K562 (cell line): Measurements from ENCODE around the gene RIMS3. TPM values are rescaled to one million over a fixed set of nuclear protein-coding genes. Genes with fewer than 3 reads are reported as not detected.

Experiments used
- ARID2 ChIP-seq: fragments of 450-650 bp; IDR thresholded peaks from 2 replicates; pipeline ENCODE4 v1.6.1; 2017; ENCODE audit warnings: antibody characterized with exemption, mild to moderate bottlenecking
- BHLHE40 ChIP-seq: IDR thresholded peaks from 2 replicates; pipeline ENCODE4 v1.6.1; 2011; ENCODE audit warnings: low read length, improper control_type of control experiment
- CGGBP1 ChIP-seq: fragments of 250-450 bp; sonication (Bioruptor Pico); IDR thresholded peaks from 2 replicates; pipeline ENCODE4 v1.9.0; 2021; ENCODE audit warnings: mild to moderate bottlenecking
- CHD4 ChIP-seq: fragments of 200-600 bp; sonication (generic); IDR thresholded peaks from 3 replicates; pipeline ENCODE4 v1.6.1; 2012; ENCODE audit warnings: low read depth, mild to moderate bottlenecking, mixed read lengths, low read length, inconsistent platforms; ENCODE audit not compliant: insufficient read depth, insufficient replicate concordance, poor library complexity, severe bottlenecking
- ELF4 ChIP-seq: fragments of 450-650 bp; formaldehyde crosslinking; IDR thresholded peaks from 2 replicates; pipeline ENCODE4 v1.4.0; 2022; ENCODE audit warnings: missing genetic modification characterization
- KAT2B ChIP-seq: IDR thresholded peaks from one replicate; pipeline ENCODE4 v1.6.1; 2012; ENCODE audit warnings: low read depth, mild to moderate bottlenecking, control low read depth, inconsistent platforms, low read length, moderate library complexity
- KLF6 ChIP-seq: fragments of 250-450 bp; sonication (Bioruptor Pico); IDR thresholded peaks from 2 replicates; pipeline ENCODE4 v1.4.0; 2020; ENCODE audit warnings: mild to moderate bottlenecking, moderate library complexity, borderline replicate concordance
- LARP7 ChIP-seq: fragments of 450-650 bp; IDR thresholded peaks from 2 replicates; pipeline ENCODE4 v1.6.1; 2016
- MAX ChIP-seq: sonication (generic); formaldehyde crosslinking; IDR thresholded peaks from 2 replicates; pipeline ENCODE4 v1.9.0; 2022; ENCODE audit warnings: mild to moderate bottlenecking, missing genetic modification reagents
- MCM5 ChIP-seq: fragments of 450-650 bp; IDR thresholded peaks from 2 replicates; pipeline ENCODE4 v1.6.1; 2016; ENCODE audit warnings: low read depth
- MED1 ChIP-seq: sonication (generic); formaldehyde crosslinking; IDR thresholded peaks from 2 replicates; pipeline ENCODE4 v1.8.1; 2023; ENCODE audit warnings: missing genetic modification reagents, borderline replicate concordance
- NFE2 ChIP-seq: IDR thresholded peaks from 2 replicates; pipeline ENCODE4 v1.6.1; 2014; ENCODE audit warnings: antibody characterized with exemption, low read depth
- NFIX ChIP-seq: fragments of 250-450 bp; sonication (Bioruptor Pico); IDR thresholded peaks from 2 replicates; pipeline ENCODE4 v1.4.0; 2020; ENCODE audit warnings: low read depth, mild to moderate bottlenecking, moderate library complexity
- NFRKB ChIP-seq: fragments of 450-650 bp; IDR thresholded peaks from 2 replicates; pipeline ENCODE4 v1.6.1; 2016; ENCODE audit warnings: low read depth
- PATZ1 ChIP-seq: fragments of 250-450 bp; sonication (Bioruptor Pico); IDR thresholded peaks from 2 replicates; pipeline ENCODE4 v1.5.0; 2020; ENCODE audit warnings: mild to moderate bottlenecking, borderline replicate concordance
- RBM14 ChIP-seq: fragments of 200-400 bp; formaldehyde crosslinking; IDR thresholded peaks from 2 replicates; pipeline ENCODE4 v1.6.1; 2018; ENCODE audit warnings: low read depth, mild to moderate bottlenecking, low read length, moderate library complexity, borderline replicate concordance; ENCODE audit not compliant: insufficient read depth
- SRF ChIP-seq, 2 experiments: fragments of 250-450, 450-650 bp in 1 of 2; sonication (Bioruptor Pico) in 1 of 2; sonication (generic) in 1 of 2; formaldehyde crosslinking; IDR thresholded peaks; 2 replicates each; pipeline versions ENCODE4 v1.5.0 to v1.5.1; 2020 to 2022; ENCODE audit warnings: mild to moderate bottlenecking in 1 of 2, missing genetic modification reagents in 1 of 2
- THAP12 ChIP-seq: fragments of 250-450 bp; sonication (Bioruptor Pico); IDR thresholded peaks from 2 replicates; pipeline ENCODE4 v1.9.0; 2021; ENCODE audit warnings: mild to moderate bottlenecking, inconsistent platforms
- U2AF2 ChIP-seq: fragments of 200-400 bp; formaldehyde crosslinking; optimal IDR thresholded peaks from 2 replicates; pipeline ENCODE3; 2017; ENCODE audit warnings: low read depth, mild to moderate bottlenecking, low read length
- ZBTB8A ChIP-seq: fragments of 450-650 bp; IDR thresholded peaks from 2 replicates; pipeline ENCODE4 v1.6.1; 2018; ENCODE audit warnings: mild to moderate bottlenecking, moderate library complexity; ENCODE audit not compliant: partially characterized antibody
- ZEB2 ChIP-seq: fragments of 450-650 bp; IDR thresholded peaks from 2 replicates; pipeline ENCODE4 v1.6.1; 2016
- ZNF121 ChIP-seq: sonication (generic); formaldehyde crosslinking; conservative IDR thresholded peaks from 2 replicates; pipeline ENCODE4 v1.8.0; 2022; ENCODE audit warnings: missing genetic modification reagents
- ZNF184 ChIP-seq: sonication (generic); formaldehyde crosslinking; IDR thresholded peaks from 2 replicates; pipeline ENCODE4 v1.5.0; 2020; ENCODE audit warnings: missing genetic modification reagents
- ZNF24 ChIP-seq: fragments of 450-650 bp; IDR thresholded peaks from 2 replicates; pipeline ENCODE4 v1.6.1; 2016
- ZNF507 ChIP-seq: conservative IDR thresholded peaks from 2 replicates; pipeline ENCODE4 v1.6.1; 2017; ENCODE audit warnings: missing genetic modification characterization, missing compliant biosample characterization
- ZNF695 ChIP-seq: fragments of 450-650 bp; formaldehyde crosslinking; IDR thresholded peaks from 2 replicates; pipeline ENCODE4 v1.4.0; 2020; ENCODE audit warnings: mild to moderate bottlenecking, moderate library complexity
- ZNF699 ChIP-seq: fragments of 250-450 bp; sonication (Bioruptor Pico); IDR thresholded peaks from 2 replicates; pipeline ENCODE4 v1.8.0; 2021; ENCODE audit warnings: mild to moderate bottlenecking, moderate library complexity; ENCODE audit not compliant: insufficient replicate concordance
- ZNF830 ChIP-seq: fragments of 250-450 bp; sonication (Bioruptor Pico); IDR thresholded peaks from 2 replicates; pipeline ENCODE4 v1.5.0; 2021; ENCODE audit warnings: mild to moderate bottlenecking
- polyA plus RNA-seq, 8 experiments: library from polyadenylated mRNA; depleted of rRNA in 4 of 8; stranded (reverse) in 5 of 8; unstranded in 3 of 8; fragments of >200 nt; fragmentation: Nextera tagmentation in 2 of 8; fragmentation: Illumina TruSeq in 1 of 8; extraction: Ambion mirVana in 2 of 8; extraction: Trizol in 1 of 8; gene quantifications; 2 replicates each; pipeline versions ENCODE4 v1.2.1 to v1.2.3, GENCODE V29; 2011 to 2014; ENCODE audit warnings: inconsistent platforms in 1 of 8, missing spikeins in 1 of 8
- total RNA-seq, 7 experiments: library from RNA; depleted of rRNA in 6 of 7; stranded (reverse); fragments of >200 nt in 6 of 7; fragmentation: Illumina TruSeq in 2 of 7; extraction: Trizol in 2 of 7; gene quantifications; 2 replicates each; pipeline versions ENCODE4 v1.2.1 to v1.2.3, GENCODE V29; 2011 to 2021; ENCODE audit warnings: low replicate concordance in 1 of 7

Gene RIMS3
- total and polyA plus RNA-seq, 9 of the 15 experiments (the other 6 are each of a cell fraction or from before 2014, with no cell fraction given): 0.06 to 1.2 (median 0.59) TPM

- TF ChIP-seq ZNF121 (CRISPR knock-in tag) (no peak), ZNF24 (0 out of 2 replicates have a peak, but pooled peaks have one; percentile 12), U2AF2 (no peak), LARP7 (no peak), ZNF507 (tag) (no peak), ZBTB8A (no peak), NFRKB (no peak), CGGBP1 (no peak), ZNF184 (CRISPR knock-in tag) (no peak), ZNF830 (CRISPR knock-in tag) (no peak), ZNF699 (no peak), NFE2 (no peak), MAX (CRISPR knock-in tag) (no peak), CHD4 (no peak), KLF6 (CRISPR knock-in tag) (no peak), MED1 (CRISPR knock-in tag) (no peak), ZNF695 (CRISPR knock-in tag) (no peak), NFIX (CRISPR knock-in tag) (no peak), KAT2B (no peak), RBM14 (no peak), MCM5 (no peak), ARID2 (peak; percentile 83), ZEB2 (no peak), PATZ1 (CRISPR knock-in tag) (no peak), BHLHE40 (0 out of 2 replicates have a peak, but pooled peaks have one; percentile 13), THAP12 (no peak), SRF (CRISPR knock-in tag; IDR thresholded peaks at IDR 0.05) (no peak), ELF4 (CRISPR knock-in tag) (no peak)
These were observed 53.1 kb downstream of the RIMS3 start (continued) for GRCh38 chr1:40612345-40612831.
